Measurements from ENCODE around the gene IL18RAP.

IL18RAP gene

GRCh38 chr2:102460467-102460866 is 37.5 kb downstream of the IL18RAP start:
- no peak for TF ChIP-seq CTCF (IDR thresholded peaks at IDR 0.05; ENCODE audit: borderline replicate concordance, control extremely low read depth, extremely low read depth, insufficient read depth, missing control alignments)
- in situ Hi-C loops (cut with MboI; ENCODE audit: low sequenced_read_pairs, unreplicated experiment): no loop called here
- no peak for DNase-seq (ENCODE audit: low spot score)

- TF ChIP-seq CTCF (IDR thresholded peaks at IDR 0.05; ENCODE audit: borderline replicate concordance, control extremely low read depth, extremely low read depth, insufficient read depth, missing control alignments): no peak
- in situ Hi-C loops (cut with MboI; ENCODE audit: low sequenced_read_pairs, unreplicated experiment): no loop called here
- DNase-seq (ENCODE audit: low spot score): no peak
Observed at GRCh38 chr2:102461188-102461587, 38.2 kb downstream of the IL18RAP start.

DNA sequence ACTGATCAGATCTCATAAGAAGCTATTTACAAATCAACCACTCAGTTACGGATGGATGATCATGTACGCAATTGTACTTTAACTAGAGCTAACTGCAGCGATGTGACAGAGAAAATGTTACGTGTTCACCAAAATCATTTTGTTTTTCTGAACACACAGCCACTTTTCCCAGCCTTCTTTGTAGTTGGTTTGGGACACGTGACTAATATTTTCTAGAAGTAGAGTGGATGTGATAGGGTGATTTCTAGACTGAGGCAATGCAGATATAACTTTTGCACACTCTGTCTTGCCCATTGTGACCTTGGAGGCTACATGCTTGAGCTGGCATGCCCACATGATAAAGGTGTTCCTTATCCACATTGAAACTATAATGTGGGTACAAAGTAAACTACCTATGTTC is 40.2 kb downstream of the IL18RAP start:
- in situ Hi-C loops (cut with MboI; ENCODE audit: low sequenced_read_pairs, unreplicated experiment): no loop called here
- no peak for DNase-seq (ENCODE audit: low spot score)
- no peak for TF ChIP-seq CTCF (IDR thresholded peaks at IDR 0.05; ENCODE audit: borderline replicate concordance, control extremely low read depth, extremely low read depth, insufficient read depth, missing control alignments)

GRCh38 chr2:102470168-102470567 is 47.2 kb downstream of the IL18RAP start:
- no peak for DNase-seq (ENCODE audit: low spot score)
- in situ Hi-C loops (cut with MboI; ENCODE audit: low sequenced_read_pairs, unreplicated experiment): no loop called here
- TF ChIP-seq CTCF (IDR thresholded peaks at IDR 0.05; ENCODE audit: borderline replicate concordance, control extremely low read depth, extremely low read depth, insufficient read depth, missing control alignments): no peak

DNA sequence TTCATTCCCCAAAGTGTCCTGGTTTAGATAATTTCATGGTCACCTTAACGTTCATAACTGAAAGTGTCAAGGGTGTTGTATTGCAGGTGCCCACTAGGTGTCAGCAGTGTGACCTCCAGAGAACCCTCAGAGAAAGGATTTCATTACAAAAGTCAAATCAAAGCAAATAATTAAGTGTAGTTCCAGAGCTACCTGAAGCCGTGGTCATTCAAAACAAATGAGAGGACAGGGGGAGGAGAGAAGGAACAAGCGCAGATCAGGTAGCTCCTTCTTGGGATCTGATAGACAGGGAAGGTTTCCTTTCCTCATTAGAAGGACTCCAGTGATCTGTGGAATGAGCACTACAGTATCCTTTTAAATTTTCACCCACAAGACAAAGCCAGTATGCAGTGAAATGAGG is 50.1 kb downstream of the IL18RAP start, which contains the start of gene SLC9A4:
Gene SLC9A4 (plus strand): TSS at position 207 of the 400 bp plus-strand sequence. CDS start 534 bp downstream, outside the sequence.
- in situ Hi-C loops (cut with MboI; ENCODE audit: low sequenced_read_pairs, unreplicated experiment): no loop called here
- peak; percentile 85 for TF ChIP-seq CTCF (IDR thresholded peaks at IDR 0.05; ENCODE audit: borderline replicate concordance, control extremely low read depth, extremely low read depth, insufficient read depth, missing control alignments)
- peak; percentile 38 for DNase-seq (ENCODE audit: low spot score)

- TF ChIP-seq CTCF (IDR thresholded peaks at IDR 0.05; ENCODE audit: borderline replicate concordance, control extremely low read depth, extremely low read depth, insufficient read depth, missing control alignments): no peak
- no peak for DNase-seq (ENCODE audit: low spot score)
- in situ Hi-C loops (cut with MboI; ENCODE audit: low sequenced_read_pairs, unreplicated experiment): no loop called here
Observed at GRCh38 chr2:102473631-102474030, 50.7 kb downstream of the IL18RAP start.

DNA sequence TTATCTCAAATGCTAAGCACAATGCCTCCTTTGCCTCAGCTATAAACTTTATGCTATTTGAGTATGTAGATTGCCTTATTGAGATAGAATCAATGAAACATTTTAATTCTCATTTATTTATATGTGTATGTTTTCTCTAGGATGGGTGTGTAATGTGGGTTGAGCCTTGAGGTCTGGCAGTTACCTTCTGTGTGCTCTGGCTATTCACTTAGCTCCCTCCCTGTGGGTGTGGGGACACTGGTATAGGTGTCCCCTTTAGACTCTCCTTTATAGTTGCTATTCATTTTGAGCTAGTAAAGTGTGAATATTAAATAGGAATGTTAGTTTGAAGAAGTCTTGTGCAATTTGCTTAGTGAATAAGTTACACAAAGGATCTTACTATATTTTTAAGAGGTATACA is 51.8 kb downstream of the IL18RAP start:
- DNase-seq (ENCODE audit: low spot score): no peak
- no peak for TF ChIP-seq CTCF (IDR thresholded peaks at IDR 0.05; ENCODE audit: borderline replicate concordance, control extremely low read depth, extremely low read depth, insufficient read depth, missing control alignments)
- in situ Hi-C loops (cut with MboI; ENCODE audit: low sequenced_read_pairs, unreplicated experiment): no loop called here

Data from GM13976 (cell line).